ENCODE measurements around the gene FARP1. TPM values are rescaled to one million over a fixed set of nuclear protein-coding genes. Genes with fewer than 3 reads are reported as not detected.

The FARP1 gene
- total and polyA plus RNA-seq, 2 of the 8 experiments (the other 6 are each of a cell fraction or from before 2014, with no cell fraction given): 24.7 to 104 TPM

- H3K9ac ChIP-seq (replicated peaks in 1 of 4; ENCODE audit: extremely low read depth in 1 of 4, low read depth in 3 of 4, low read length in 3 of 4): no peak overlapping the region
- H4K20me1 ChIP-seq (replicated peaks in 1 of 2; ENCODE audit: control insufficient read depth in 1 of 2, insufficient read depth in 2 of 2, low read length in 2 of 2): no peaks in the 10 kb centered on the region
- no peak overlapping the region for H3K23ac ChIP-seq (ENCODE audit: insufficient read length)
- no peak overlapping the region for H4K5ac ChIP-seq (ENCODE audit: insufficient read length, low read depth, low read length)
- H2BK15ac ChIP-seq (ENCODE audit: low read length): no peak overlapping the region
- no peak overlapping the region for H4K91ac ChIP-seq (replicated peaks; ENCODE audit: insufficient read length, low read length)
- no peaks in the 10 kb centered on the region; a peak in 1 of 8 replicates for H3K36me3 ChIP-seq (ENCODE audit: control insufficient read depth in 2 of 4, insufficient read depth in 4 of 4, low read length in 3 of 4)
- ChIA-PET POLR2A (ENCODE audit: partially characterized antibody) (interaction anchor here (1.2 kb wide), 1 partner anchor 34 kb away, joined by 3 read pairs; no protein-coding TSS in a partner anchor), CTCF (ENCODE audit: partially characterized antibody) (interaction anchor here (0.8 to 3.3 kb wide), 10 partner anchors 26 to 361 kb away, joined by 3 to 15 read pairs (median 4); no protein-coding TSS in a partner anchor)
- H3K18ac ChIP-seq (ENCODE audit: extremely low read depth, low read length): no peak overlapping the region
- no peak overlapping the region for H3K4me3 ChIP-seq (ENCODE audit: extremely low read depth in 1 of 4, insufficient read depth in 2 of 4, low read depth in 3 of 4, low read length in 4 of 4)
- no peak overlapping the region for H3K4ac ChIP-seq (replicated peaks; ENCODE audit: insufficient read length, low read depth, low read length)
- H2BK120ac ChIP-seq (replicated peaks; ENCODE audit: low read depth, low read length): no peak overlapping the region
- H3K79me2 ChIP-seq (ENCODE audit: control insufficient read depth in 1 of 2, insufficient read depth in 2 of 2, low read length in 2 of 2): no peaks in the 10 kb centered on the region
- H3K4me1 ChIP-seq (replicated peaks in 1 of 4; ENCODE audit: control insufficient read depth in 3 of 4, insufficient read depth in 4 of 4, low read length in 3 of 4): peaks cover 0 to 11% (median 4%) of the 10 kb centered on the region in 4 experiments; a peak in 4 of 7 replicates
- no peak overlapping the region for H3K4me2 ChIP-seq (ENCODE audit: insufficient read depth in 1 of 2, low read depth in 2 of 2, low read length in 2 of 2)
- no peak overlapping the region for H2BK5ac ChIP-seq (ENCODE audit: low read depth, low read length)
- no peaks in the 10 kb centered on the region for H3K27me3 ChIP-seq (replicated peaks in 1 of 4; ENCODE audit: control insufficient read depth in 3 of 4, extremely low read depth in 1 of 4, insufficient read depth in 3 of 4, low read length in 3 of 4)
- 65% methylated on average over 2 of the region's 2 CpGs; no CpG with 5 or more reads in 1 of the 2 experiments for WGBS, 2 experiments (ENCODE audit: extremely low coverage in 1 of 2, insufficient coverage in 1 of 2, insufficient read length in 1 of 2, insufficient replicate concordance in 2 of 2, low coverage in 1 of 2, low lambda C conversion rate in 2 of 2, missing lambda C conversion rate in 1 of 2)
- H2AK5ac ChIP-seq (ENCODE audit: low read depth, low read length): no peak overlapping the region
- no peak overlapping the region for H2AFZ ChIP-seq (ENCODE audit: low read length)
- H3K9me3 ChIP-seq (ENCODE audit: insufficient read depth in 2 of 2, low read depth in 1 of 2, low read length in 1 of 2): peaks cover 6 to 7% of the 10 kb centered on the region in 2 experiments; a peak in 2 of 4 replicates
- no peaks in the 10 kb centered on the region for H3K23me2 ChIP-seq (ENCODE audit: low read depth, low read length)
- DNase-seq (ENCODE audit: low read depth in 1 of 2, low spot score in 2 of 2): no peak
- no peaks in the 10 kb centered on the region for H3K79me1 ChIP-seq (ENCODE audit: low read depth, low read length)
- H2BK12ac ChIP-seq (ENCODE audit: low read depth, low read length): no peak overlapping the region
- no peak overlapping the region for H3K56ac ChIP-seq (replicated peaks; ENCODE audit: insufficient read length, low read depth, low read length)
- no peak overlapping the region for H2BK20ac ChIP-seq (ENCODE audit: low read length)
- no peak overlapping the region for H3K14ac ChIP-seq (ENCODE audit: insufficient read length)
- no peak overlapping the region for H4K8ac ChIP-seq (ENCODE audit: extremely low read depth, insufficient read depth, low read length)
- no peak overlapping the region for H3K27ac ChIP-seq (ENCODE audit: low read depth, low read length)
- FAIRE-seq: no peak
- TF ChIP-seq KDM4A (IDR thresholded peaks at IDR 0.05; ENCODE audit: low read depth, low read length, severe bottlenecking): no peak
- no peak for TF ChIP-seq CTBP2 (IDR thresholded peaks at IDR 0.05; ENCODE audit: borderline replicate concordance, insufficient read depth, insufficient read length, low read length)
- TF ChIP-seq POLR2AphosphoS5 (IDR thresholded peaks at IDR 0.05; ENCODE audit: low read depth, low read length): no peak
- no peak for TF ChIP-seq EGR1 (IDR thresholded peaks at IDR 0.05; ENCODE audit: borderline replicate concordance, low read depth, low read length)
- TF ChIP-seq ATF3 (IDR thresholded peaks at IDR 0.05; ENCODE audit: insufficient read depth, low read depth, low read length): no peak
- TF ChIP-seq USF2 (IDR thresholded peaks at IDR 0.05; ENCODE audit: low read length): no peak
- TF ChIP-seq KDM1A (IDR thresholded peaks at IDR 0.05; ENCODE audit: borderline replicate concordance, low read length): no peak
- TF ChIP-seq YY1 (IDR thresholded peaks at IDR 0.05; ENCODE audit: low read depth, low read length): no peak
- TF ChIP-seq SIN3A (conservative IDR thresholded peaks at IDR 0.05 in 1 of 2, IDR thresholded peaks at IDR 0.05 in 1 of 2; ENCODE audit: low read depth in 1 of 2, low read length in 2 of 2): no peak
- no peak for TF ChIP-seq SIRT6 (IDR thresholded peaks at IDR 0.05; ENCODE audit: low read length)
- no peak for TF ChIP-seq CHD1 (IDR thresholded peaks at IDR 0.05; ENCODE audit: low read depth, low read length)
- no peak for TF ChIP-seq KDM5A (IDR thresholded peaks at IDR 0.05; ENCODE audit: low read length)
- TF ChIP-seq JUN (IDR thresholded peaks at IDR 0.05; ENCODE audit: low read depth, low read length): no peak
Measured at GRCh38 chr13:98103531-98103930, 39.4 kb upstream of the FARP1 start.

Data from H1 (cell line).